Erythroblast (primary cell): Measurements from ENCODE around the gene TM7SF3.

Experiments
- GATA1 ChIP-seq: IDR thresholded peaks from 2 replicates; pipeline ENCODE4 v1.6.1; 2011; ENCODE audit warnings: low read depth, mild to moderate bottlenecking, control low read depth, low read length, moderate library complexity
- POLR2A ChIP-seq: IDR thresholded peaks from 2 replicates; pipeline ENCODE4 v1.6.1; 2011; ENCODE audit warnings: mild to moderate bottlenecking, low read length

DNA sequence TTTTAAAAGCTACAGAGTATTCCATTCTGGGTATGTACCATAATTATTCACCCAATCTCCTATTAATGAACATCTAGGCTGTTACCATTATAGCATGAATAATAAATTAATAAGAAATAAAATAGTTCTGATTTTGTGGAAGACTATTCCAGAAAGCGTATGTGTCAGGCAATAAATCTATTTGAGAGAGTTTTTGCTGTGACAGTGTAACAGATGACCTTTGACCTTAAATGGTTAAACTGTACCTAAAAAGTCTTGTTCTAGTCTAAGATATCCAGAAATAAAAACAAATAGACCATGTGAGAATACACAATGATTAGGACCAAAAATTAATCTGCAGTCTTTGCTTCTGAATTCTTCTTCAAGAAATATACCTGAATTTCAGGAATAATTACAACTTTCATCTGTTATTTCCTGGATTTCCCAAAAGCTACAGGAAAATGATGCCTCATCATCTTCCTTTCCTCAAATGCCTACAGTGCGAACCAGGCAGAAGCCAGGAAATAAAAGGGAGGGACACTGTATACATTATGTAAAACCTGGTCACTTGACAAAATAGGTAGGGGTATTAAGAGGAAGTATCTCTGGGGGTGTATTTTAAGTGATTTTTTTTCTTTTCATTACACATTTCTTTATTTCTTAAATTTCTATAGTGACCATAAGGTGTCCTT, 7.3 kb downstream of the TM7SF3 start:
- TF ChIP-seq POLR2A (no peak), GATA1 (no peak)
